Left lobe of liver (tissue), 2 donors: Measurements from ENCODE around the gene GPAT2. TPM values are rescaled to one million over a fixed set of nuclear protein-coding genes. Genes with fewer than 3 reads are reported as not detected.
"Not testable (repeated sequence)": the region's sequence is repeated elsewhere in the genome, so short reads cannot be mapped to it uniquely, and the experiment has no call there.

Source experiments
- ATAC-seq: fragments of 200-7000 bp; cut with Tn5 transposase; one replicate; pipeline ENCODE4 v1.9.1; 2020; ENCODE audit warnings: mild to moderate bottlenecking, moderate library complexity
- DNase-seq: peaks from one replicate; pipeline ENCODE4 v3.0.0-alpha.2; 2020; ENCODE audit warnings: low spot score
- total RNA-seq: library from RNA; stranded (reverse); gene quantifications from one replicate; pipeline ENCODE4 v1.2.1, GENCODE V29; 2021
- donor health status: DM: no; HTN: no; CAD: no; lungs with moderate emphysema.
- donor health status: DM: no; HTN: yes; CAD: no.

GPAT2 gene
- total RNA-seq, 1 donor from 2014 or later: 1.3 TPM

GRCh38 chr2:96024336-96025193 lies 10.2 kb downstream of the GPAT2 start:
- ATAC-seq (no peak), DNase-seq (no peak)

GRCh38 chr2:96023701-96024100 lies 11.0 kb downstream of the GPAT2 start:
- not testable (repeated sequence) for ATAC-seq, DNase-seq

DNA sequence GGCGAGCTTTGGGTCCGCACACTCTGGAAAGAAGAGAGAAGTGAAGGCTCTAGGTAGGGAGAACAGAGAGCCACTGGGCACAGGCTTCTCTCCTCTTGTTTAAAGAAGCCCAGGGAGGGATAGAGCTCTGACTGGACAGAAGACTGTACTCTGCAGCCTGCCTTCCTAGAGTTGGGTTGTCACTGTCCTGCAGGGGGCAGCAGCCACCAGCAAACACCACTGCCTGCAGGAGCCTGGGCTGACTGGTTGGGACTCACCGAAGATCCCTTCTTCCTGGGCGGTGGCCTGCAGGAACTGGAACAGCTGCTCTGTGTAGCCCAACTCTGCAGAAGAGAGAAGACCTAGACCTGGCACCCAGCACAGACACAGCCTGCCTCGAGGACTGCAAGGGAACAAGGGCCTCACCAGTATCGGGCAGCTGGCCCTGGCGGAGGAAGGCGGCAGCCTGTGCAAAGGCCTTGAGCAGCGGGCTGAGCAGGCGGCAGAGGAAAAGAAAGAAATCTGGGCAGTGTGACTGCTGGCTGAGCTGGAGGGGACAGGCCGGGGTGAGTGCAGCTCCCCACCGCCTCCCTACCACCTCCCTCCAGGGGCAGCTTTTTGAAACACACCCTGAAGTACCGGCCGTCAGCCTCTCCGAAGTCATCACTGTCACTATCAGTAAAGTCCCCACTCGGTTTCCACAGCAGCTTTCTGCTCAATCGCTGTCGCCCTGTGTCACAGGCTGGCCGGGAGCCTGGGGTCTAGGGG lies 11.8 kb downstream of the GPAT2 start:
- peak; percentile 97 for ATAC-seq
- peak; percentile 83 for DNase-seq

DNA sequence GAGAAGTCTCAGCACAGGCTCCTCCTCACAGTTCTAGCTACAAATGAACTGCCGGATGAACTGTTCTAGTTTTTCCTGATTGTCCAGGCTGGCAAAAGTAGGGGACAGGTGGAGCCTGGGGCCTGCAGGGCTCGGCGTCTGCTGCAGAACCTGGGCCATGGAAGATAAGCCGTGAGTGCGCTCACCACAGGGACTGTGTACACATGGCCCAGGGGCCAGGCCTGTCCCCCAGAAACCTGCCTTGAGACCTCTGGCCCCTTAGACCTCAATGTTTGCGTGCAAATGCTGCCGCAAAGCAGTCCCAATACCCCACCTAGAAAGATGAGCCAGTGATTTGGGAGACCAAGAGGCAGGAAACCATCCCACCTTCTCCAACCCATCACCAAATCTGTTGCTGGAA lies 12.6 kb downstream of the GPAT2 start:
- not testable (repeated sequence) for ATAC-seq, DNase-seq

- not testable (repeated sequence) for ATAC-seq, DNase-seq
Observed at GRCh38 chr2:96021142-96021541, 13.6 kb downstream of the GPAT2 start.

DNA sequence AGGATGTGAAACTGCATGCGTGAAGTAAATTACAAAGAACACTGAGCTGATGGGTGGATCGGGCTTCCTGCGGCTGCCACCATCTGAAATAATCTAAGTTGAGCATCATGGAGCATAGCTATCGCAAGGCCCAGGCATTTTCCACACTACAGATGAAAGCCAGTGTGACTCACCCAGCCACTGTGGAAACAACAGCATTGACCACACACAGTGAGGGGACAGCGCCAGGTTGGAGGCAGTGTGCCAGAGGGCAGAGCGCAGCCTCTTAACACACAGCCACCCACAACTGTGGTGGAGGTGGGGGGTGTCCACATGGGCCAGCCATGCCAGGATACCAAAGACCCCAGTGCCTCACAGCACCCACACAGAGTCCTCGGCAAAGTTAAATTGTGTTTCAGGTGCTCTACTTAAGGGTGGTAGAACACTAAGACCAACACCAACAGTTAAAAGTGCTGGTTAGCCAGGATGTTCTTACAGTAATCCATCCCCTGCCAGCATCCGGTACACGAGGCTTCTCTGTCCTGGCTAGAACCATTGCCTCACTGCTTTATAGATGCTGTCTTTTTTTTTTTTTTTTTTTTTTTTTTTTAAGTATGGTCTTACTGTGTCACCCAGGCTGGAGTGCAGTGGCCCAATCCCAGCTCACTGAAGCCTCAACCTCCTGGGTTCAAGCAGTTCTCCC lies 14.7 kb downstream of the GPAT2 start:
- ATAC-seq, DNase-seq: not testable (repeated sequence)

DNA sequence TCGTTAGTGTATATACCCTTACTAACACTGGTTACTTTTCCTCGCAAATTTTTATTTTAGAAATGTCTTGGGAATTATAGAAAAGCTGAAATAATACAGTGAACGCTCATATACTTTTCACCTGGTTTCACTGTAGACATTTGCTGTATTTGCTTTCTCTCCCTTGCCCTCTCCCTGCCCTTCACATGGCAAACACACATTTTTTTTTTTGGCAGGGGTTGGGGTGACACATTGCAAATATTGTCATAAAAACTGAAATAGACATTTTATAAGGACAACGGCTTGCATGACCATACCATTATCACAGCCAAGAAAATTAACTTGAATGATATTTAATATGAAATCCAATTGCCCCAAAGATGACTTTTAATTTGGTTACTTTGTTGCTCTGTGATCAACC lies 18.4 kb downstream of the GPAT2 start:
- not testable (repeated sequence) for DNase-seq
- peak; percentile 51 for ATAC-seq

- DNase-seq, ATAC-seq: not testable (repeated sequence)
Observed at GRCh38 chr2:96012792-96013264, 21.9 kb downstream of the GPAT2 start.

DNA sequence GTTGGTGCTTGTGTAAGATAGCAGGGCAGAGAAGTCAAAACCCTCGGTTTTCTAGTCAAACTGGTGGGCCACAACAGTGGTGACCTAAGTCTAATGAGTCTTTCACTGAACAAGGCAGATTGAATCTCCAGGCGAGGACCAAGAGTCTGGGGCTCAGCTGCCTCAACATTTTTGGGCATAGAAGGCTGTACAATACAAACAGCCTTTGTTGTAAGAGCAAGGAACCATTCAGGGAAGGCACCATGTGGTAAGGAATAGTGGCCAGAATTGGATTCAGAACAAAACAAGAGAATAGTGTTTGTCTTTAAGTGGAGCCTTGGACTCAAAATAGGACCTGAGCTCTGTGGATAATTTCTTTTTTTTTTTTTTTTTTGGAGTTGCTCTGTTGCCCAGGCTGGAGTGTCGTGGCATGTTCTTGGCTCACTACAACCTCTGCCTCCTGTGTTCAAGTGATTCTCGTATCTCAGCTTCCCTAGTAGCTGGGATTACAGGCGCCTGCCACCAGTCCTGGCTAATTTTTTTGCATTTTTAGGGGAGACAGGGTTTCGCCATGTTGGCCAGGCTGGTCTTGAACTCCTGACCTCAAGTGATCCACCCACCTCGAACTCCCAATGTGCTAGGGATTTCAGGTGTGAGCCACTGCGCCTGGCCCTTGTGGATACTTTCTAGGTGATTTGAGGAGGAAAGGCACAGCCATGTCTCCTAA lies 22.5 kb downstream of the GPAT2 start:
- not testable (repeated sequence) for ATAC-seq, DNase-seq

DNA sequence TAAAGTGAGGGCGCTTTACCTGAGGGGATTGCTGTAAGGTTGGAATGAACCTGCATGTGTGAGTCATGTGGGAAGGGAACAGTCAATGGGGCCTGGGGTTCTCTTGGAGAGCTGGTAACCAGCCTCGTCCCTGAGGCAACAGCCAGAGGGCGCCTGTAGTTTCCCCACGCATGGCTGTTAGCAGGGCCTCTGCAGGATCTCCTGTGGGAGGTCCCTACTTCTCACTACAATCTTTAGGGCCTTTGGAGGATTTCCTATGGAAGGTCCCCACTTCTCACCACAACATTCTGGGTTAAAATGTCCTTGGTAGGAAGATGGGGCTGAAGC lies 23.6 kb downstream of the GPAT2 start:
- not testable (repeated sequence) for DNase-seq
- peak; percentile 56 for ATAC-seq

- ATAC-seq (peak; percentile 98), DNase-seq (peak; percentile 97)
Observed at GRCh38 chr2:96010320-96011128, 24.2 kb downstream of the GPAT2 start.

GRCh38 chr2:96009833-96010232 lies 24.9 kb downstream of the GPAT2 start:
- DNase-seq: not testable (repeated sequence)
- ATAC-seq: peak; percentile 45

DNA sequence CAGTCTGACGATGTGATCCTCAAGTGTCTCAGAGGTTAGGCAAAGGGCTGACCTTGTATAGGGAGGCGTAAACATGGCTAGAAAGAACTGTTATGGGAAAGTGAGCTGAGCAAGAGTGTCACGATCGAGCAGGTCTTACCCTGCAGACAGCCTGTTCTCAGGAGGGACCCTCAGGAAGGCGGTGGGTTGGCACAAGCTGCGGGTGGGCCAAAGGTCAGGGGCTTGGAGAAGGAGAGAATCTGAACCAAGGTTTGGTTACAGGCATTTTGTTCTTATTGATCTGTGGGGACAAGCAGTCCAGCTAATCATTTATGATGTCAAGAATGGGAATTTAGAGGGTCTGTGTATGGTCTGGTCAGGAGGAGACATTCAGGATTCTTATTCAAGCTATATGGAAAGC lies 26.7 kb downstream of the GPAT2 start:
- not testable (repeated sequence) for DNase-seq

DNA sequence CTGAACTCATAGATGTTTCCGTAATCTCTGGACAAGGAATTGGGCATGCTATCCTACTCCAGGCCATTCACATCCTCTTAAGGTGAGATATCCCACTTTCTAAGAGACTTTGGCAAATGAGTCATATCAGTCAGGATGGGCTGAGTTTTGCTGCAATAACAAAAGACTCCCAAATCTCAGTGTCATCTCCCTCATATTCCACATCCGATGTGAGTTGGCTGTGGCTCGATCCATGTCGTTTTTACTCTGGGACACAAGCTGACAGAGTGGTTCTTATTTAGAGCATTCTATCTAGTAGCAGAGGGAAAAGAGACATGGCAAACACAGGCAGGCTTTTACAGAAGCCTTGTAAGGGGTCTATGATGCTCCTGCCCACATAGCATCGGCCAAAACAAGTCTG lies 28.5 kb downstream of the GPAT2 start:
- ATAC-seq, DNase-seq: not testable (repeated sequence)

More for the DNA sequence above, 26.7 kb downstream of the GPAT2 start:
- ATAC-seq: not testable (repeated sequence)

- DNase-seq (peak; percentile 54), ATAC-seq (peak; percentile 94)
Observed at GRCh38 chr2:95992520-95993272, 42.0 kb downstream of the GPAT2 start.

DNA sequence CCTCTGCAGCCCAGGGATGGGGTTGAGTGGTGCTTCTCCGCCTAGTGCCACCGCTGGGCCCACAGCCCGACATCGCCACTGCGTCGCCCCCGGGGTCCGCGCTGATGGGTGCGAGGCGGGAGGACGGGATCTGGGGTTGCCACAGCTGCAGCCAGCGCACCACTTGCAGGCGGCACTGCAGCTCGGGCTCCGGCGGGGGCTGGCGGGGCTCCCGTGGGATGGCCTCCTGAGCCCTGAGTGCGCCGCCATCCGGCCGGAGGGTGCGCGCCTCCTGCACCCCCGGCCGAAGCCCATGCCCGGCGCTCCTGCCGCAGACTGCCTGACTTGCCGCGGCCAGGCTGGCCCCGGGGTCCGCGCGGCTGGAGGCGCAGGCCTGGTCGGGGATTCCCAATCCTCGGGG lies 42.6 kb downstream of the GPAT2 start:
- peak; percentile 77 for ATAC-seq
- DNase-seq: not testable (repeated sequence)

GRCh38 chr2:95991351-95992094 lies 43.2 kb downstream of the GPAT2 start, which contains the start of gene ANKRD36C:
Gene ANKRD36C, minus strand, starts transcription at chr2:95991824. Its CDS starts 116 bp downstream, at chr2:95991708.
- DNase-seq (peak; percentile 55), ATAC-seq (peak; percentile 89)

DNA sequence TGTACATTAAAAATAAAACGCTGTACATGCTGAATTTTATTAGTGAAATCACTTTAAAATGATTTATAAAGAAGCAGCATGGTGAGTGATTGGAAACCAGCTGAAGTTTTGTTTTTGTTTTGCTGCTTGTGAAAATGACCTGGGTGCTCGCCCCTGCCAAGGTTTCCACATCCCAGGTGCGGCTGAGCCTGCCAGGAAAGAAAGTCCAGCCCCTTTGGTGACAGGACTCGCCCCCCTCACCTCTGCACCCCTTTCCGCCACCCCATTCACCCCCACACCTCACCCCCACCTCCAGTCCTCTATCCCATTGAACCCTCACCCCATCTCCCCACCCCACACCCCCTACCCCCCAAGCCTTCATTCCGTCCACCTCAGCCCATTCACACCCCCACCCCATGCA lies 43.8 kb downstream of the GPAT2 start:
- not testable (repeated sequence) for DNase-seq, ATAC-seq
